HCT116 (cell line): ENCODE data around the gene TNFSF8. TPM values are rescaled to one million over a fixed set of nuclear protein-coding genes. Genes with fewer than 3 reads are reported as not detected.

Experiments used
- ATAC-seq: fragments of 200-7000 bp; cut with Tn5 transposase; 2 replicates; pipeline ENCODE4 v1.9.1; 2020; ENCODE audit warnings: mild to moderate bottlenecking, moderate library complexity
- BruUV-seq: library from RNA; stranded (reverse); fragments of 400-500 nt; replicated peaks from 2 replicates; lab custom pipeline; 2021; lab: Mats Ljungman, UMichigan
- CTCF ChIA-PET: fragments of 300-600 bp; sonication (Branson Sonifier 250); formaldehyde crosslinking; loops from one replicate; lab custom pipeline; 2021; ENCODE audit warnings: antibody characterized with exemption; lab: Charles Lee
- POLR2A ChIA-PET: fragments of 300-600, 350-600 bp; sonication (Branson Sonifier 250); formaldehyde crosslinking; loops from one replicate; lab custom pipeline; 2021; ENCODE audit warnings: antibody characterized with exemption; lab: Charles Lee
- RAD21 ChIA-PET, 2 experiments: fragments of 300-600 bp; sonication (Branson Sonifier 250); formaldehyde crosslinking; loops; one replicate each; lab custom pipeline; 2023; ENCODE audit warnings: low total read pairs in 2 of 2; ENCODE audit not compliant: uncharacterized antibody in 2 of 2, unreplicated experiment in 2 of 2, low non-redundant PET in 1 of 2; lab: Charles Lee
- DNase-seq: peaks from one replicate; pipeline ENCODE4 v3.0.0-alpha.2; 2010; ENCODE audit warnings: low read depth, low spot score
- H2AFZ ChIP-seq: fragments of 200-600 bp; shearing (Covaris generic), sonication (generic); 2 replicates; pipeline ENCODE4 v1.6.1; 2017; ENCODE audit warnings: low read depth, mixed run types, mixed read lengths, antibody characterized with exemption, low read length; ENCODE audit not compliant: poor library complexity, severe bottlenecking
- H3K27ac ChIP-seq: 2 replicates; pipeline ENCODE4 v1.5.1; 2012; ENCODE audit warnings: low read depth, low read length
- H3K27me3 ChIP-seq: fragments of 200-600 bp; sonication (generic); 2 replicates; pipeline ENCODE4 v1.6.1; 2016; ENCODE audit warnings: mixed run types, low read length, mixed read lengths; ENCODE audit not compliant: insufficient read depth
- H3K36me3 ChIP-seq, 2 experiments: fragments of 200-500 bp in 1 of 2; fragments of 200-600 bp in 1 of 2; sonication (Bioruptor generic) in 1 of 2; sonication (generic) in 1 of 2; 2 replicates each; pipeline versions ENCODE4 v1.5.1 to v1.6.1; 2014 to 2016; ENCODE audit warnings: low read length in 2 of 2, inconsistent platforms in 1 of 2, mixed read lengths in 1 of 2, mixed run types in 1 of 2; ENCODE audit not compliant: insufficient read depth in 2 of 2, control insufficient read depth in 1 of 2
- H3K4me1 ChIP-seq, 2 experiments: fragments of 200-600 bp in 1 of 2; sonication (generic) in 1 of 2; 2 replicates each; pipeline versions ENCODE4 v1.5.1 to v1.6.1; 2012 to 2017; ENCODE audit warnings: low read length in 2 of 2, inconsistent platforms in 1 of 2, mild to moderate bottlenecking in 1 of 2, mixed read lengths in 1 of 2, mixed run types in 1 of 2, moderate library complexity in 1 of 2; ENCODE audit not compliant: insufficient read depth in 2 of 2, control insufficient read depth in 1 of 2
- H3K4me2 ChIP-seq: fragments of 200-600 bp; sonication (generic); 2 replicates; pipeline ENCODE4 v1.6.1; 2017; ENCODE audit warnings: mixed run types, low read length, mixed read lengths
- H3K4me3 ChIP-seq, 2 experiments: fragments of 200-600 bp in 1 of 2; sonication (generic) in 1 of 2; replicated peaks in 1 of 2; 2 replicates each; pipeline ENCODE4 v1.5.1; 2011 to 2016; ENCODE audit warnings: low read length in 2 of 2, control low read depth in 1 of 2, low read depth in 1 of 2, mild to moderate bottlenecking in 1 of 2, mixed read lengths in 1 of 2, mixed run types in 1 of 2
- H3K79me2 ChIP-seq: fragments of 200-600 bp; sonication (generic); 2 replicates; pipeline ENCODE4 v1.6.1; 2017; ENCODE audit warnings: mild to moderate bottlenecking, mixed run types, low read length, moderate library complexity, mixed read lengths; ENCODE audit not compliant: insufficient read depth
- H3K9ac ChIP-seq: fragments of 200-600 bp; sonication (generic); 2 replicates; pipeline ENCODE4 v1.6.1; 2016; ENCODE audit warnings: low read length, mixed read lengths
- H3K9me2 ChIP-seq: fragments of 200-600 bp; sonication (generic), shearing (Covaris generic); 2 replicates; pipeline ENCODE4 v1.6.1; 2017; ENCODE audit warnings: mixed run types, mild to moderate bottlenecking, moderate library complexity; ENCODE audit not compliant: insufficient read depth
- H3K9me3 ChIP-seq, 2 experiments: fragments of 200-500 bp in 1 of 2; fragments of 200-600 bp in 1 of 2; sonication (Bioruptor generic) in 1 of 2; sonication (generic) in 1 of 2; 2 replicates each; pipeline ENCODE4 v1.6.1; 2014 to 2017; ENCODE audit warnings: low read length in 2 of 2, mixed read lengths in 2 of 2, inconsistent platforms in 1 of 2, low read depth in 1 of 2, mild to moderate bottlenecking in 1 of 2, mixed run types in 1 of 2, moderate library complexity in 1 of 2; ENCODE audit not compliant: control insufficient read depth in 1 of 2, insufficient read depth in 1 of 2
- H4K20me1 ChIP-seq: fragments of 200-600 bp; sonication (generic), shearing (Covaris generic); 2 replicates; pipeline ENCODE4 v1.6.1; 2017; ENCODE audit warnings: mixed run types, mild to moderate bottlenecking, moderate library complexity; ENCODE audit not compliant: insufficient read depth
- CEBPB ChIP-seq: IDR thresholded peaks from 2 replicates; pipeline ENCODE4 v1.6.1; 2012; ENCODE audit warnings: low read depth
- EGR1 ChIP-seq: IDR thresholded peaks from 2 replicates; pipeline ENCODE4 v1.6.1; 2012; ENCODE audit warnings: low read depth
- EZH2 ChIP-seq: fragments of 200-600 bp; sonication (generic); IDR thresholded peaks from 2 replicates; pipeline ENCODE4 v1.6.1; 2017; ENCODE audit warnings: antibody characterized with exemption, mixed run types
- EZH2phosphoT487 ChIP-seq: fragments of 200-600 bp; IDR thresholded peaks from 2 replicates; pipeline ENCODE4 v1.6.1; 2018; ENCODE audit warnings: antibody characterized with exemption, borderline replicate concordance
- FOSL1 ChIP-seq: IDR thresholded peaks from 2 replicates; pipeline ENCODE4 v1.6.1; 2012; ENCODE audit warnings: low read depth
- JUND ChIP-seq: IDR thresholded peaks from 2 replicates; pipeline ENCODE4 v1.6.1; 2012
- SP1 ChIP-seq: IDR thresholded peaks from 2 replicates; pipeline ENCODE4 v1.6.1; 2012; ENCODE audit warnings: low read depth
- SRF ChIP-seq: IDR thresholded peaks from 2 replicates; pipeline ENCODE4 v1.6.1; 2012; ENCODE audit warnings: low read depth
- TCF7L2 ChIP-seq: IDR thresholded peaks from 2 replicates; pipeline ENCODE4 v1.7.0; 2011; ENCODE audit warnings: borderline replicate concordance, inconsistent platforms; ENCODE audit not compliant: insufficient read depth, insufficient read length; ENCODE audit errors: extremely low read depth
- ZFX ChIP-seq: fragments of 450-650 bp; IDR thresholded peaks from 2 replicates; pipeline ENCODE4 v1.6.1; 2017
- intact Hi-C: fragments of 100-400 bp; cut with micrococcal nuclease; formaldehyde crosslinking; loops from 2 replicates; pipeline ENCODE4 v1.10.0; 2022
- total RNA-seq: library from RNA; stranded (reverse); gene quantifications from one replicate; pipeline ENCODE4 v1.2.1, GENCODE V29; 2021; ENCODE audit not compliant: unreplicated experiment
- TF ChIP-seq, protein P1 (sequence below): IDR thresholded peaks from 2 replicates; pipeline ENCODE4 v1.6.1; 2012
- TF ChIP-seq, protein P2 (sequence below): IDR thresholded peaks from 2 replicates; pipeline ENCODE4 v1.6.1; 2011; ENCODE audit warnings: mild to moderate bottlenecking, low read length, moderate library complexity; ENCODE audit not compliant: insufficient replicate concordance; ENCODE audit errors: extremely low read depth
- TF ChIP-seq, protein P3 (sequence below): IDR thresholded peaks from 2 replicates; pipeline ENCODE4 v1.6.1; 2012; ENCODE audit warnings: low read depth

Gene TNFSF8
- total RNA-seq, 1 experiment from 2014 or later: not detected

DNA sequence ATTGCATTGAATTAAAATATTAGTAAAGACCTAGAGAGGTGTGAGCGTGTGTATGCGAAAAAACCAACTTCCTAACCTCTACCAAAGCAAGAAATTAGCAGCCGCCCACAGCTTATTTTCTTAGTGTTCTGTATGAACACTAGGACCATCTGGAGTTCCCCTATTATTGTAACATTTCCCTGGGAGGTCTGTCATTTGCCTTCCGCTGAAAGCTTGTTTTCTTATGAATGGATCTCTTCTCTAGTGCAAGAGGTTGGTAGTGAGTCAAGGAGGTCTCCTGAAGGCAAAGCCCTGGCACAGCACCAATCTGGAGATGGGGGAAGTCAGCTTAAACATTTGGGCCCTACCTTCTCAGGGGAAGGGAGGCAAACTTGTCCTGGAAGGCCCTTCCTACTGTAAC lies 10.8 kb downstream of the TNFSF8 start:
- ATAC-seq (no peak), DNase-seq (no peak)
- POLR2A ChIA-PET: no interaction called here
- TF ChIP-seq SRF (no peak), EZH2 (no peak), EZH2phosphoT487 (no peak), FOSL1 (no peak)
- TF ChIP-seq, protein P1, sequence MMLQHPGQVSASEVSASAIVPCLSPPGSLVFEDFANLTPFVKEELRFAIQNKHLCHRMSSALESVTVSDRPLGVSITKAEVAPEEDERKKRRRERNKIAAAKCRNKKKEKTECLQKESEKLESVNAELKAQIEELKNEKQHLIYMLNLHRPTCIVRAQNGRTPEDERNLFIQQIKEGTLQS: no peak
- TF ChIP-seq, protein P2, sequence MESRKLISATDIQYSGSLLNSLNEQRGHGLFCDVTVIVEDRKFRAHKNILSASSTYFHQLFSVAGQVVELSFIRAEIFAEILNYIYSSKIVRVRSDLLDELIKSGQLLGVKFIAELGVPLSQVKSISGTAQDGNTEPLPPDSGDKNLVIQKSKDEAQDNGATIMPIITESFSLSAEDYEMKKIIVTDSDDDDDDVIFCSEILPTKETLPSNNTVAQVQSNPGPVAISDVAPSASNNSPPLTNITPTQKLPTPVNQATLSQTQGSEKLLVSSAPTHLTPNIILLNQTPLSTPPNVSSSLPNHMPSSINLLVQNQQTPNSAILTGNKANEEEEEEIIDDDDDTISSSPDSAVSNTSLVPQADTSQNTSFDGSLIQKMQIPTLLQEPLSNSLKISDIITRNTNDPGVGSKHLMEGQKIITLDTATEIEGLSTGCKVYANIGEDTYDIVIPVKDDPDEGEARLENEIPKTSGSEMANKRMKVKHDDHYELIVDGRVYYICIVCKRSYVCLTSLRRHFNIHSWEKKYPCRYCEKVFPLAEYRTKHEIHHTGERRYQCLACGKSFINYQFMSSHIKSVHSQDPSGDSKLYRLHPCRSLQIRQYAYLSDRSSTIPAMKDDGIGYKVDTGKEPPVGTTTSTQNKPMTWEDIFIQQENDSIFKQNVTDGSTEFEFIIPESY: no peak
- no peaks in the 10 kb centered on the region for H3K9me2 ChIP-seq
- BruUV-seq: no TSS peak
- H3K9ac ChIP-seq: no peak overlapping the region
- no peak overlapping the region for H3K4me3 ChIP-seq
- H3K79me2 ChIP-seq: no peaks in the 10 kb centered on the region
- RAD21 ChIA-PET: no interaction called here
- H3K9me3 ChIP-seq: no peaks in the 10 kb centered on the region
- no peak overlapping the region for H3K4me2 ChIP-seq
- CTCF ChIA-PET: no interaction called here
- H3K4me1 ChIP-seq: no peaks in the 10 kb centered on the region
- no peak overlapping the region for H3K27ac ChIP-seq
- H3K27me3 ChIP-seq: peaks cover 28% of the 10 kb centered on the region; the same call in 1 of the 2 replicates
- intact Hi-C loops: loop anchor here (2.0 to 10.0 kb wide), 2 partner anchors 19 to 485 kb away; no protein-coding TSS in a partner anchor
- H3K36me3 ChIP-seq: no peaks in the 10 kb centered on the region
- H4K20me1 ChIP-seq: no peaks in the 10 kb centered on the region
- no peak overlapping the region for H2AFZ ChIP-seq

DNA sequence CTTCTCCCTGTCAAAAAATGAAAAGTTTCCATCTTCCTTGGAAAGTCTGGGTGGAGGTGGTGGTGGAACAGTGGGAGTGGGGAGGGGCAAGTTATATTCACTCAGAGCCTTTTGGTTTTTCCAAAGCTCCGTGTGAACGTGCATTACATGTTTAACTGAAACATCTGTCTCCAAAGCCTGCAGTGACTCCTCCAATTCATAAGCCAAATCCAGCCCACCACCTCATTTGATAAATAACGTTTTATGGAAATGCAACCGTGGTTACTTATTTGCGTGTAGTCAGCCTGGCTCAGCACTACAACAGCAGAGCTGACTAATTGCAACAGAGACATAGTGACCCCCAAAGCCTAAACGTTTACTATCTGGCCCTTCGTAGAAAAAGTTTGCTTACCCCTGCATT lies 13.9 kb downstream of the TNFSF8 start:
- DNase-seq (no peak), ATAC-seq (no peak)
- no peak overlapping the region for H3K4me2 ChIP-seq
- H3K4me3 ChIP-seq: no peak overlapping the region
- ChIA-PET CTCF (interaction anchor here (2.5 kb wide), 1 partner anchor 9 kb away, joined by 5 read pairs; no protein-coding TSS in a partner anchor), RAD21 (no interaction called here), POLR2A (no interaction called here)
- H3K36me3 ChIP-seq: no peaks in the 10 kb centered on the region
- H3K9ac ChIP-seq: no peak overlapping the region
- intact Hi-C loops: loop anchor here (10.0 kb wide), 1 partner anchor 482 kb away; no protein-coding TSS in a partner anchor
- H3K9me3 ChIP-seq: no peaks in the 10 kb centered on the region
- H3K27me3 ChIP-seq: peaks cover 19% of the 10 kb centered on the region; the same call in 1 of the 2 replicates
- H3K27ac ChIP-seq: no peak overlapping the region
- BruUV-seq: no TSS peak
- H3K9me2 ChIP-seq: no peaks in the 10 kb centered on the region
- H4K20me1 ChIP-seq: no peaks in the 10 kb centered on the region
- H3K79me2 ChIP-seq: no peaks in the 10 kb centered on the region
- H3K4me1 ChIP-seq: no peaks in the 10 kb centered on the region
- H2AFZ ChIP-seq: no peak overlapping the region
- TF ChIP-seq CEBPB (no peak), JUND (no peak), EGR1 (no peak), EZH2 (no peak), TCF7L2 (no peak), SP1 (no peak), ZFX (no peak), FOSL1 (no peak)
- TF ChIP-seq, protein P3, sequence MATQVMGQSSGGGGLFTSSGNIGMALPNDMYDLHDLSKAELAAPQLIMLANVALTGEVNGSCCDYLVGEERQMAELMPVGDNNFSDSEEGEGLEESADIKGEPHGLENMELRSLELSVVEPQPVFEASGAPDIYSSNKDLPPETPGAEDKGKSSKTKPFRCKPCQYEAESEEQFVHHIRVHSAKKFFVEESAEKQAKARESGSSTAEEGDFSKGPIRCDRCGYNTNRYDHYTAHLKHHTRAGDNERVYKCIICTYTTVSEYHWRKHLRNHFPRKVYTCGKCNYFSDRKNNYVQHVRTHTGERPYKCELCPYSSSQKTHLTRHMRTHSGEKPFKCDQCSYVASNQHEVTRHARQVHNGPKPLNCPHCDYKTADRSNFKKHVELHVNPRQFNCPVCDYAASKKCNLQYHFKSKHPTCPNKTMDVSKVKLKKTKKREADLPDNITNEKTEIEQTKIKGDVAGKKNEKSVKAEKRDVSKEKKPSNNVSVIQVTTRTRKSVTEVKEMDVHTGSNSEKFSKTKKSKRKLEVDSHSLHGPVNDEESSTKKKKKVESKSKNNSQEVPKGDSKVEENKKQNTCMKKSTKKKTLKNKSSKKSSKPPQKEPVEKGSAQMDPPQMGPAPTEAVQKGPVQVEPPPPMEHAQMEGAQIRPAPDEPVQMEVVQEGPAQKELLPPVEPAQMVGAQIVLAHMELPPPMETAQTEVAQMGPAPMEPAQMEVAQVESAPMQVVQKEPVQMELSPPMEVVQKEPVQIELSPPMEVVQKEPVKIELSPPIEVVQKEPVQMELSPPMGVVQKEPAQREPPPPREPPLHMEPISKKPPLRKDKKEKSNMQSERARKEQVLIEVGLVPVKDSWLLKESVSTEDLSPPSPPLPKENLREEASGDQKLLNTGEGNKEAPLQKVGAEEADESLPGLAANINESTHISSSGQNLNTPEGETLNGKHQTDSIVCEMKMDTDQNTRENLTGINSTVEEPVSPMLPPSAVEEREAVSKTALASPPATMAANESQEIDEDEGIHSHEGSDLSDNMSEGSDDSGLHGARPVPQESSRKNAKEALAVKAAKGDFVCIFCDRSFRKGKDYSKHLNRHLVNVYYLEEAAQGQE: no peak
